Caco-2 (cell line): ENCODE results near the gene AGPAT1. TPM values are rescaled to one million over a fixed set of nuclear protein-coding genes. Genes with fewer than 3 reads are reported as not detected.

ENCODE experiments used
- BruUV-seq: library from RNA; stranded (reverse); fragments of 400-500 nt; replicated peaks from 2 replicates; lab custom pipeline; 2021; lab: Mats Ljungman, UMichigan
- CTCF ChIA-PET: fragments of 300-600 bp; sonication (Branson Sonifier 250); formaldehyde crosslinking; loops from one replicate; lab custom pipeline; 2022; ENCODE audit warnings: antibody characterized with exemption; lab: Charles Lee
- POLR2A ChIA-PET: fragments of 300-600 bp; sonication (Branson Sonifier 250); formaldehyde crosslinking; loops from one replicate; lab custom pipeline; 2022; ENCODE audit warnings: antibody characterized with exemption; lab: Charles Lee
- DNase-seq, 2 experiments: peaks; one replicate each; pipeline versions ENCODE4 v3.0.0 to v3.0.0-alpha.2; 2020 to 2022
- H3K27me3 ChIP-seq: replicated peaks from 2 replicates; pipeline ENCODE4 v1.6.0; 2011; ENCODE audit warnings: low read length; ENCODE audit not compliant: control insufficient read depth, insufficient read depth
- H3K36me3 ChIP-seq: 2 replicates; pipeline ENCODE4 v1.5.1; 2011; ENCODE audit warnings: low read length; ENCODE audit not compliant: control insufficient read depth, insufficient read depth
- H3K4me1 ChIP-seq: fragments of 250-450 bp; sonication (Bioruptor Pico); 2 replicates; pipeline ENCODE4 v1.5.1; 2020; ENCODE audit warnings: mild to moderate bottlenecking
- H3K4me3 ChIP-seq: 2 replicates; pipeline ENCODE4 v1.5.1; 2011; ENCODE audit warnings: low read depth, mild to moderate bottlenecking, control low read depth, low read length
- H3K9me3 ChIP-seq: fragments of 250-450 bp; sonication (Bioruptor Pico); 2 replicates; pipeline ENCODE4 v1.5.1; 2020; ENCODE audit warnings: mild to moderate bottlenecking, moderate library complexity
- H3K27ac Mint-ChIP-seq: one replicate; pipeline ENCODE4 v1.8.0; 2022; ENCODE audit warnings: mixed read lengths; ENCODE audit not compliant: unreplicated experiment
- H3K27me3 Mint-ChIP-seq: one replicate; pipeline ENCODE4 v1.8.0; 2022; ENCODE audit warnings: mixed read lengths; ENCODE audit not compliant: insufficient read depth, unreplicated experiment
- H3K36me3 Mint-ChIP-seq: one replicate; pipeline ENCODE4 v1.8.0; 2022; ENCODE audit warnings: mild to moderate bottlenecking, mixed read lengths; ENCODE audit not compliant: insufficient read depth, unreplicated experiment
- H3K4me1 Mint-ChIP-seq: one replicate; pipeline ENCODE4 v1.8.0; 2022; ENCODE audit warnings: low read depth, mixed read lengths; ENCODE audit not compliant: unreplicated experiment
- H3K4me3 Mint-ChIP-seq: one replicate; pipeline ENCODE4 v1.8.0; 2022; ENCODE audit warnings: mild to moderate bottlenecking, moderate library complexity, mixed read lengths; ENCODE audit not compliant: unreplicated experiment
- H3K9me3 Mint-ChIP-seq: one replicate; pipeline ENCODE4 v1.8.0; 2022; ENCODE audit warnings: mixed read lengths; ENCODE audit not compliant: unreplicated experiment
- CTCF ChIP-seq, 2 experiments: fragments of 200-600 bp in 1 of 2; IDR thresholded peaks; 1 replicate in 1 of 2; 2 replicates in 1 of 2; pipeline versions ENCODE4 v1.5.1 to v1.8.0; 2011 to 2022; ENCODE audit warnings: antibody characterized with exemption in 1 of 2, control low read depth in 1 of 2, inconsistent platforms in 1 of 2, low read depth in 1 of 2, low read length in 1 of 2, mild to moderate bottlenecking in 1 of 2, moderate library complexity in 1 of 2; ENCODE audit not compliant: insufficient read depth in 1 of 2, severe bottlenecking in 1 of 2, unreplicated experiment in 1 of 2
- intact Hi-C: fragments of 100-400 bp; cut with micrococcal nuclease; formaldehyde crosslinking; loops from one replicate; pipeline ENCODE4 v1.10.0; 2022; ENCODE audit not compliant: unreplicated experiment
- total RNA-seq: library from RNA; stranded (reverse); gene quantifications from 2 replicates; pipeline ENCODE4 v1.2.3, GENCODE V29; 2022

The AGPAT1 gene
- total RNA-seq, 1 experiment from 2014 or later: 60.4 TPM

- no peak for DNase-seq
- H3K27me3 Mint-ChIP-seq: no peaks in the 10 kb centered on the region
- H3K27ac Mint-ChIP-seq: peak overlapping the region; percentile 96
- ChIA-PET CTCF (interaction anchor here (1.0 kb wide), 1 partner anchor 44 kb away, joined by 3 read pairs; no protein-coding TSS in a partner anchor), POLR2A (no interaction called here)
- Histone ChIP-seq H3K9me3 (no peaks in the 10 kb centered on the region), H3K27me3 (no peaks in the 10 kb centered on the region), H3K4me3 (no peak overlapping the region), H3K4me1 (peaks cover 40% of the 10 kb centered on the region), H3K36me3 (peaks cover 1% of the 10 kb centered on the region; the same call in 1 of the 2 replicates)
- H3K36me3 Mint-ChIP-seq: peaks cover 28% of the 10 kb centered on the region
- TF ChIP-seq CTCF (IDR thresholded peaks at IDR 0.05; ENCODE audit: insufficient read depth in 1 of 2, low read depth in 1 of 2, low read length in 1 of 2, severe bottlenecking in 1 of 2, unreplicated experiment in 1 of 2): no peak
- BruUV-seq: no TSS peak
- peaks cover 28% of the 10 kb centered on the region for H3K4me1 Mint-ChIP-seq
- intact Hi-C loops: no loop called here
- H3K4me3 Mint-ChIP-seq: peak overlapping the region; percentile 26
- no peaks in the 10 kb centered on the region for H3K9me3 Mint-ChIP-seq
These were observed 24.6 kb downstream of the AGPAT1 start for GRCh38 chr6:32151181-32151862.

GRCh38 chr6:32149932-32150870, 25.7 kb downstream of the AGPAT1 start:
- no peak for TF ChIP-seq CTCF (IDR thresholded peaks at IDR 0.05; ENCODE audit: insufficient read depth in 1 of 2, low read depth in 1 of 2, low read length in 1 of 2, severe bottlenecking in 1 of 2, unreplicated experiment in 1 of 2)
- Mint-ChIP-seq H3K4me1 (peaks cover 36% of the 10 kb centered on the region), H3K27me3 (no peaks in the 10 kb centered on the region), H3K4me3 (peak overlapping the region; percentile 26), H3K36me3 (peaks cover 17% of the 10 kb centered on the region), H3K27ac (peak overlapping the region; percentile 96), H3K9me3 (no peaks in the 10 kb centered on the region)
- H3K36me3 ChIP-seq: no peaks in the 10 kb centered on the region
- no peak for DNase-seq
- intact Hi-C loops: no loop called here
- no peaks in the 10 kb centered on the region for H3K27me3 ChIP-seq
- H3K4me3 ChIP-seq: no peak overlapping the region
- H3K9me3 ChIP-seq: no peaks in the 10 kb centered on the region
- peaks cover 46% of the 10 kb centered on the region for H3K4me1 ChIP-seq
- BruUV-seq: no TSS peak
- CTCF ChIA-PET: no interaction called here
- POLR2A ChIA-PET: no interaction called here

GRCh38 chr6:32149092-32149755, 26.7 kb downstream of the AGPAT1 start:
- Histone ChIP-seq H3K36me3 (no peaks in the 10 kb centered on the region), H3K27me3 (no peaks in the 10 kb centered on the region), H3K4me1 (peaks cover 47% of the 10 kb centered on the region), H3K9me3 (no peaks in the 10 kb centered on the region), H3K4me3 (no peak overlapping the region)
- BruUV-seq: no TSS peak
- Mint-ChIP-seq H3K4me3 (no peak overlapping the region), H3K9me3 (no peaks in the 10 kb centered on the region), H3K27ac (no peak overlapping the region), H3K27me3 (no peaks in the 10 kb centered on the region), H3K36me3 (peaks cover 7% of the 10 kb centered on the region), H3K4me1 (peaks cover 36% of the 10 kb centered on the region)
- no peak for DNase-seq
- intact Hi-C loops: no loop called here
- TF ChIP-seq CTCF (IDR thresholded peaks at IDR 0.05; ENCODE audit: insufficient read depth in 1 of 2, low read depth in 1 of 2, low read length in 1 of 2, severe bottlenecking in 1 of 2, unreplicated experiment in 1 of 2): no peak
- ChIA-PET POLR2A (no interaction called here), CTCF (no interaction called here)
